Globus pallidus (tissue), 1 donor: ENCODE data around the gene CYB561D2.

Experiments used
- DNase-seq: peaks from one replicate; pipeline ENCODE4 v3.0.0-alpha.2; 2015; ENCODE audit warnings: low spot score

CYB561D2 gene

GRCh38 chr3:50392101-50392715 lies 41.5 kb downstream of the CYB561D2 start:
- peak; percentile 31 for DNase-seq

- no peak for DNase-seq
These were observed 42.4 kb downstream of the CYB561D2 start for GRCh38 chr3:50393061-50393460.

GRCh38 chr3:50395070-50395860 lies 44.6 kb downstream of the CYB561D2 start:
- DNase-seq: no peak

GRCh38 chr3:50396502-50396901 lies 45.8 kb downstream of the CYB561D2 start:
- DNase-seq: no peak

GRCh38 chr3:50401978-50402595 lies 51.4 kb downstream of the CYB561D2 start:
- DNase-seq: no peak
